H9 (cell line): ENCODE results near the gene KIF1A. TPM values are rescaled to one million over a fixed set of nuclear protein-coding genes. Genes with fewer than 3 reads are reported as not detected.
A peak's percentile ranks its signal among the peaks of the same experiment; 100 is the strongest.

ENCODE experiments used
- DNase-seq: peaks from one replicate; pipeline ENCODE4 v3.0.0-alpha.2; 2017
- H2AFZ ChIP-seq: one replicate; pipeline ENCODE4 v1.6.1; 2013; ENCODE audit warnings: mild to moderate bottlenecking, low read length, control low read depth, moderate library complexity
- H2AK5ac ChIP-seq: 2 replicates; pipeline ENCODE4 v1.6.1; 2013; ENCODE audit warnings: low read length, control low read depth, mixed read lengths; ENCODE audit not compliant: insufficient read length
- H2BK120ac ChIP-seq: one replicate; pipeline ENCODE4 v1.6.1; 2013; ENCODE audit warnings: low read depth, mild to moderate bottlenecking, low read length, control low read depth, inconsistent platforms; ENCODE audit not compliant: poor library complexity, severe bottlenecking
- H2BK12ac ChIP-seq: 2 replicates; pipeline ENCODE4 v1.6.1; 2013; ENCODE audit warnings: low read length, control low read depth, mixed read lengths, low read depth; ENCODE audit not compliant: insufficient read length
- H2BK15ac ChIP-seq: 2 replicates; pipeline ENCODE4 v1.6.1; 2013; ENCODE audit warnings: low read depth, low read length, control low read depth
- H2BK20ac ChIP-seq: one replicate; pipeline ENCODE4 v1.6.1; 2013; ENCODE audit warnings: low read depth, mild to moderate bottlenecking, low read length, control low read depth, inconsistent platforms; ENCODE audit not compliant: poor library complexity, severe bottlenecking
- H2BK5ac ChIP-seq: 2 replicates; pipeline ENCODE4 v1.6.1; 2013; ENCODE audit warnings: low read length, control low read depth, mixed read lengths; ENCODE audit not compliant: insufficient read length
- H3K14ac ChIP-seq: 2 replicates; pipeline ENCODE4 v1.6.1; 2013; ENCODE audit warnings: low read length, control low read depth; ENCODE audit not compliant: insufficient read depth
- H3K18ac ChIP-seq: 2 replicates; pipeline ENCODE4 v1.6.1; 2013; ENCODE audit warnings: low read depth, mild to moderate bottlenecking, mixed read lengths, low read length, control low read depth; ENCODE audit not compliant: insufficient read length
- H3K23ac ChIP-seq: 2 replicates; pipeline ENCODE4 v1.6.1; 2013; ENCODE audit warnings: low read length, control low read depth, mixed read lengths, low read depth; ENCODE audit not compliant: insufficient read length
- H3K23me2 ChIP-seq: 2 replicates; pipeline ENCODE4 v1.6.1; 2013; ENCODE audit warnings: low read depth, mild to moderate bottlenecking, mixed read lengths, low read length, control low read depth; ENCODE audit not compliant: insufficient read length, poor library complexity, severe bottlenecking
- H3K27ac ChIP-seq: 2 replicates; pipeline ENCODE4 v1.5.1; 2013; ENCODE audit warnings: low read length, control low read depth, mixed read lengths, low read depth; ENCODE audit not compliant: insufficient read length
- H3K27me3 ChIP-seq: 2 replicates; pipeline ENCODE4 v1.6.1; 2013; ENCODE audit warnings: low read length, control low read depth, inconsistent platforms; ENCODE audit not compliant: insufficient read depth
- H3K4ac ChIP-seq: 2 replicates; pipeline ENCODE4 v1.6.1; 2013; ENCODE audit warnings: low read depth, mild to moderate bottlenecking, control low read depth, inconsistent platforms, low read length, moderate library complexity
- H3K4me1 ChIP-seq: 2 replicates; pipeline ENCODE4 v1.6.1; 2013; ENCODE audit warnings: low read length, control low read depth, inconsistent platforms; ENCODE audit not compliant: insufficient read depth
- H3K4me2 ChIP-seq: 2 replicates; pipeline ENCODE4 v1.6.1; 2013; ENCODE audit warnings: low read length, control low read depth, mixed read lengths; ENCODE audit not compliant: insufficient read length, insufficient read depth
- H3K56ac ChIP-seq: 2 replicates; pipeline ENCODE4 v1.6.1; 2013; ENCODE audit warnings: low read depth, mild to moderate bottlenecking, mixed read lengths, low read length, control low read depth; ENCODE audit not compliant: insufficient read length
- H3K79me1 ChIP-seq: 2 replicates; pipeline ENCODE4 v1.6.1; 2013; ENCODE audit warnings: low read depth, mild to moderate bottlenecking, moderate library complexity, low read length, control low read depth, inconsistent platforms; ENCODE audit not compliant: insufficient read depth, poor library complexity, severe bottlenecking
- H3K79me2 ChIP-seq: 2 replicates; pipeline ENCODE4 v1.6.1; 2013; ENCODE audit warnings: low read length, control low read depth, inconsistent platforms; ENCODE audit not compliant: insufficient read depth
- H3K9ac ChIP-seq: 2 replicates; pipeline ENCODE4 v1.6.1; 2013; ENCODE audit warnings: low read length, control low read depth, mixed read lengths; ENCODE audit not compliant: insufficient read length; ENCODE audit errors: extremely low read depth
- H3K9me3 ChIP-seq: one replicate; pipeline ENCODE4 v1.6.1; 2013; ENCODE audit warnings: low read depth, low read length, inconsistent platforms; ENCODE audit not compliant: control insufficient read depth
- H3T11ph ChIP-seq: one replicate; pipeline ENCODE4 v1.6.1; 2013; ENCODE audit warnings: mild to moderate bottlenecking, low read length, control low read depth, inconsistent platforms
- H4K20me1 ChIP-seq: one replicate; pipeline ENCODE4 v1.6.1; 2013; ENCODE audit not compliant: control insufficient read depth, insufficient read length, insufficient read depth
- H4K5ac ChIP-seq: 2 replicates; pipeline ENCODE4 v1.6.1; 2013; ENCODE audit warnings: low read depth, mild to moderate bottlenecking, mixed read lengths, low read length, control low read depth; ENCODE audit not compliant: insufficient read length
- H4K8ac ChIP-seq: replicated peaks from 2 replicates; pipeline ENCODE4 v1.6.1; 2013; ENCODE audit warnings: low read length, control low read depth, mixed read lengths, low read depth; ENCODE audit not compliant: insufficient read length
- H4K91ac ChIP-seq: 2 replicates; pipeline ENCODE4 v1.6.1; 2013; ENCODE audit warnings: low read depth, mild to moderate bottlenecking, moderate library complexity, mixed read lengths, low read length, control low read depth; ENCODE audit not compliant: insufficient read length
- H3K27ac Mint-ChIP-seq, 3 experiments: 2 replicates in 2 of 3; 3 replicates in 1 of 3; pipeline ENCODE4 v1.8.0; 2020 to 2021; ENCODE audit warnings: mixed read lengths in 3 of 3, mild to moderate bottlenecking in 1 of 3, moderate library complexity in 1 of 3
- H3K27me3 Mint-ChIP-seq: 2 replicates; pipeline ENCODE4 v1.8.0; 2021; ENCODE audit warnings: low read depth, mild to moderate bottlenecking, moderate library complexity, mixed read lengths
- H3K36me3 Mint-ChIP-seq, 3 experiments: 2 replicates in 2 of 3; 3 replicates in 1 of 3; pipeline ENCODE4 v1.8.0; 2020 to 2021; ENCODE audit warnings: low read depth in 3 of 3, mixed read lengths in 3 of 3; ENCODE audit not compliant: insufficient read depth in 1 of 3
- H3K4me1 Mint-ChIP-seq, 2 experiments: 2 replicates each; pipeline ENCODE4 v1.8.0; 2020; ENCODE audit warnings: mixed read lengths in 2 of 2
- H3K4me3 Mint-ChIP-seq, 2 experiments: 2 replicates in 1 of 2; 3 replicates in 1 of 2; pipeline ENCODE4 v1.8.0; 2020 to 2021; ENCODE audit warnings: mild to moderate bottlenecking in 2 of 2, mixed read lengths in 2 of 2, moderate library complexity in 1 of 2
- H3K9me3 Mint-ChIP-seq, 2 experiments: 2 replicates in 1 of 2; 3 replicates in 1 of 2; pipeline ENCODE4 v1.8.0; 2020; ENCODE audit warnings: mild to moderate bottlenecking in 2 of 2, mixed read lengths in 2 of 2, moderate library complexity in 1 of 2
- WGBS: extraction: QIAGEN DNeasy Blood & Tissue Kit; methylation state at CpG from one replicate; pipeline ENCODE4 v1.1.7; 2013; ENCODE audit warnings: missing lambda C conversion rate, low lambda C conversion rate, mixed read lengths; ENCODE audit not compliant: insufficient read length; ENCODE audit errors: extremely low coverage; 5-methylcytosine and 5-hydroxymethylcytosine counted together
- total RNA-seq: library from RNA; stranded (reverse); gene quantifications from 2 replicates; pipeline ENCODE4 v1.2.1, GENCODE V29; 2021
- TF ChIP-seq, protein P1 (sequence below): fragments of 200-600 bp; sonication (generic); conservative IDR thresholded peaks from 3 replicates; pipeline ENCODE4 v1.8.0; 2021; ENCODE audit warnings: antibody characterized with exemption, mild to moderate bottlenecking

The KIF1A gene
- total RNA-seq, 1 experiment from 2014 or later, result 204 TPM

DNA sequence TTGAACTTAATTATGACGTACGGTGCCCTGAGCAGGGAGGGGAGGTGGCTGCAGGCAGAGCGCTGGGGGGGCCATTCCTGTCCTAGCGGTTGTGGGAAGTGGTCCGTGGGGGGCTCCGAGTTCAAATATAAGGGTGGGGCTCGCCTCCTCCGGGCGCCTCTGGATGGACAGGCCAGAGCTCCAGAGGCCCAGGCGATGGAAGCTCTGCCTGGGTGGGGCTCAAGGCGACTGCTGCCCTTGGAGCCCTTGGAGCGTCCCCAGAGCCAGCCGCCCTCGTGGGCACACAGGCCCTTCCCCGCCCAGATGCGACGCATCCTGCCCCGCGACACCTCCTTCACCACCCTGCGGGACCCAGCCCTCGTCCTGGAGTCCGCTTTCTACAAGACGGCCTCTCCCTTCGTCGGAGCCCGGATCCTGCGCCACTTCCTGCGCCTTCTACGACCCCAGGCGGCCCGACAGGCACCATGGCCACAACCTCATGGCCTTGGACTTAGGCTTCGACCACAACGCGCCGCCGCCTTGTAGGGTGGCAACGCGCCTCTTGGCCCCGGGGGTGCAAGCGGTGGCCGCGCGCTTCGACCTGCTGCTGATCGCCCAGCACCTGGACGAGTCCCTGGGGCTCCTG is 147.8 kb downstream of the KIF1A start:
- H2AFZ ChIP-seq, result no peak overlapping the region
- no peak overlapping the region for H4K5ac ChIP-seq
- H4K20me1 ChIP-seq, result no peaks in the 10 kb centered on the region
- no peak overlapping the region for H2BK12ac ChIP-seq
- H4K8ac ChIP-seq, result no peak overlapping the region
- H3K56ac ChIP-seq, result no peak overlapping the region
- H2BK120ac ChIP-seq, result no peak overlapping the region
- H3K4me1 ChIP-seq, result no peaks in the 10 kb centered on the region
- Mint-ChIP-seq H3K4me1 (peaks cover 0 to 4% of the 10 kb centered on the region in 2 experiments; a peak in 2 of 4 replicates), H3K27ac (no peak overlapping the region), H3K4me3 (no peak overlapping the region), H3K36me3 (no peaks in the 10 kb centered on the region), H3K27me3 (peaks cover 22% of the 10 kb centered on the region), H3K9me3 (no peaks in the 10 kb centered on the region)
- H3K4me2 ChIP-seq, result no peak overlapping the region
- no peaks in the 10 kb centered on the region for H3K23me2 ChIP-seq
- H3K27me3 ChIP-seq, result no peaks in the 10 kb centered on the region
- H3K18ac ChIP-seq, result no peak overlapping the region
- TF ChIP-seq, protein P1, sequence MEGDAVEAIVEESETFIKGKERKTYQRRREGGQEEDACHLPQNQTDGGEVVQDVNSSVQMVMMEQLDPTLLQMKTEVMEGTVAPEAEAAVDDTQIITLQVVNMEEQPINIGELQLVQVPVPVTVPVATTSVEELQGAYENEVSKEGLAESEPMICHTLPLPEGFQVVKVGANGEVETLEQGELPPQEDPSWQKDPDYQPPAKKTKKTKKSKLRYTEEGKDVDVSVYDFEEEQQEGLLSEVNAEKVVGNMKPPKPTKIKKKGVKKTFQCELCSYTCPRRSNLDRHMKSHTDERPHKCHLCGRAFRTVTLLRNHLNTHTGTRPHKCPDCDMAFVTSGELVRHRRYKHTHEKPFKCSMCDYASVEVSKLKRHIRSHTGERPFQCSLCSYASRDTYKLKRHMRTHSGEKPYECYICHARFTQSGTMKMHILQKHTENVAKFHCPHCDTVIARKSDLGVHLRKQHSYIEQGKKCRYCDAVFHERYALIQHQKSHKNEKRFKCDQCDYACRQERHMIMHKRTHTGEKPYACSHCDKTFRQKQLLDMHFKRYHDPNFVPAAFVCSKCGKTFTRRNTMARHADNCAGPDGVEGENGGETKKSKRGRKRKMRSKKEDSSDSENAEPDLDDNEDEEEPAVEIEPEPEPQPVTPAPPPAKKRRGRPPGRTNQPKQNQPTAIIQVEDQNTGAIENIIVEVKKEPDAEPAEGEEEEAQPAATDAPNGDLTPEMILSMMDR, result no peak
- H2BK15ac ChIP-seq, result no peak overlapping the region
- H3K79me1 ChIP-seq, result no peaks in the 10 kb centered on the region
- H4K91ac ChIP-seq, result no peak overlapping the region
- no peak overlapping the region for H2BK20ac ChIP-seq
- H3K23ac ChIP-seq, result no peak overlapping the region
- no peak overlapping the region for H3K4ac ChIP-seq
- H2BK5ac ChIP-seq, result no peak overlapping the region
- no peak overlapping the region for H3T11ph ChIP-seq
- DNase-seq, result peak; percentile 38
- no peak overlapping the region for H3K27ac ChIP-seq
- no peak overlapping the region for H3K9ac ChIP-seq
- H2AK5ac ChIP-seq, result no peak overlapping the region
- WGBS, result no CpG with 5 or more reads among the region's 46 CpGs
- H3K14ac ChIP-seq, result no peak overlapping the region; the same call in 1 of the 2 replicates
- H3K9me3 ChIP-seq, result no peaks in the 10 kb centered on the region
- H3K79me2 ChIP-seq, result no peaks in the 10 kb centered on the region
